HUDEP-2 (cell line): ENCODE results near the gene MGAT2.

Source experiments
- DNase-seq, 76 experiments: peaks; one replicate each; lab custom pipeline; 2025; ENCODE audit not compliant: unreplicated experiment in 76 of 76; lab: John Stamatoyannopoulos, UW

The MGAT2 gene

DNA sequence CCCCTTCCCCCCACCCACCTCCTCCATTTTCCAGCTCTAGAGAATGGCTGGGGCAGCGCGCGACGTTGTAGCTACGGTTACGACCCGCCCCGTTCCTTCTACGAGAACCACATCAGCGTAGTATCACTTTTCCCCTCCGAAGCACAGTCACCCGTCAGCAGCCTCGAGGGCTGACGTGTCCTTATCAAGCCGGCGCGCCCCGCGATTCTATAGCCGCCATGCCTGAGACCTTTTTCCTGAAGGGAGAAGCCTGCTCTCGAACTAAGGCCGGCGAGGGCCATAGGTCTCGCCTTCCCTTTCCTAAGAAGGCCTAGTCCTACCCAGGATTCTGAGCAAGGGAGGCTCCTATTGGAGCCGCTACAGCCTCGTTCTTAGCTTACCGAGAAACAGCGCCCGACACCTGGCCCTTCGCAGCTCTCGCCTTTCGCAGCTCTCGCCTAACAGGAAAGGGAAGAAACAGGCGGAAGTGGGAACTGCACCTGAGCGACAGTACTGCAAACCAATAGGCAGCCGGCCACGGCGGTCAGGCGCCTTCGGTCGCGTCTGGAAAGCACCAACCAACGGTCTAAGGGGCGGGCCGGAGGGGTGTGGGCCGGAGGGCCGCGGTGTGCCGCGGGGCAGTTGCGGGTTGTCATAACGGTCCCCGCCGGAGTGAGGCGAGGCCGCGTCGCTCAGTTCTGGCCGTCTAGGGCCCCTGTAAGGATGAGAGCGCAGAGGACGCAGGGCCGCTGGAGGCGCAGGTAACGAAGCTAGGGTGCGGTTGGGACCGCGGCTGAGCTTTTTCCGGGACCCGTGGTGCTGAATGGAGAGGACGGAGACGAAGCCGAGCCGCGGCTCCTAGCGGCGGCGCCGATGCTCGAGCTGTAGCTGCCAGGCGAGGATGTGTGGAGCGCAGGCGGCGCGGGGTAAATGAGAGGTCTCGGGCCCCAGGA, at the start of gene MGAT2, which contains the start of gene RPL36AL:
Gene MGAT2 (plus strand): TSS at position 618 of the 932 bp plus-strand sequence. CDS start 470 bp downstream, outside the sequence.
Gene RPL36AL (minus strand): TSS at position 445 of the 932 bp plus-strand sequence. CDS start 1,522 bp downstream, outside the sequence.
- peak in 75 of 76 experiments; percentile 66 to 98 (median 94) for DNase-seq

DNA sequence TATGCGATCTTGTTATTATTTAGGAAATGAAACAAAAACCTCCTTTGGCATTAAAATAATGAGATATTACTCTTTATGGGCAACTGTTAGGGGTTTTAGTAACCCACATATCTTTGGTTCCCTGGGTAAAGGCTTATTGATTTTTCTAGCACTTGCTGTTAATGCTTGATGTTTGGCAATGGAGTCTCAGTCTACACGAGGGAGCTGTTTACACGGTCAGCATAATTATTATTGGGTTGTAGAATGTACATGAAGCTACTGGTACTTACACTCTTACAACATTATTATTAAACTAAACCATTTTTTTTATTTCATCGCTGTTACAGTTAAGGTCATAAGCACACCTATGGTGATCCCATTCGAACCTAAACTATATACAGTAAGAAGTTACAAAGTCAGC, 46.6 kb upstream of the MGAT2 start:
- no peak for DNase-seq

DNA sequence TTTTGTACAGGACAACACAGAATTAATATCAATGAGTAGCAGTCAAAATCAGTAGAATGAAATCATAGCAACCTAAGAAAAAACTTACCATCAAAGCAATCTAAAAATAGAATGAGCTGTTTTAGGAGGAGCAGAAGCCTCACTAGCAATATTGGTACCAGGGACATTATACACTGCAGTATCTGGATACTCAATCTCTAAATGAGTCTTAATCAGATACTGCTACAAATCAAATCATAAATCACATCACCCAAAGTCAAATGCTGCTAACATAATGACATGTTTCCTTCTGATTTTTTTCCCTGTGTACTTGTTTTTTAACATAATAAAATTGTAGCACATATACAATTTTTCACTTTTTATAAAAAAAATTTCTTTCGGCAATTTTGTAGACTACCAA, 42.5 kb upstream of the MGAT2 start:
- no peak for DNase-seq

DNA sequence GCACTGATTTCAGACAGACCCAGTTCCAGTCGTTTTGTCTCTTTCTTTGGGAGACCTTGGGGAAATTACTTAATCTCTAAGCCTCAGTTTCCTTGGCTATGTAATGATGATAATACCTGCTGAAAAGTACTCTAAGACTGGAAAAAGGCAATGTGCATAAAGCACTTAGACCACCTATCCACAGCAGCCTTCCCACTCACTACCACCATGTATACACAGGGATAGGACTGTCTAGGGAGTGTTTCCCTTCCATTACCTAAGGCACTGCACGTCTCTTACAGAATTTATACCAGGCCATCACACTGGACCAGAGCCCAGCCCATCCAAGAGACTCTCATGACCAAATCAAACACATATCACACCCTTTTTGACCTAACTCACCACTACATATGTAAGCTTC, 40.8 kb upstream of the MGAT2 start:
- DNase-seq = no peak

DNA sequence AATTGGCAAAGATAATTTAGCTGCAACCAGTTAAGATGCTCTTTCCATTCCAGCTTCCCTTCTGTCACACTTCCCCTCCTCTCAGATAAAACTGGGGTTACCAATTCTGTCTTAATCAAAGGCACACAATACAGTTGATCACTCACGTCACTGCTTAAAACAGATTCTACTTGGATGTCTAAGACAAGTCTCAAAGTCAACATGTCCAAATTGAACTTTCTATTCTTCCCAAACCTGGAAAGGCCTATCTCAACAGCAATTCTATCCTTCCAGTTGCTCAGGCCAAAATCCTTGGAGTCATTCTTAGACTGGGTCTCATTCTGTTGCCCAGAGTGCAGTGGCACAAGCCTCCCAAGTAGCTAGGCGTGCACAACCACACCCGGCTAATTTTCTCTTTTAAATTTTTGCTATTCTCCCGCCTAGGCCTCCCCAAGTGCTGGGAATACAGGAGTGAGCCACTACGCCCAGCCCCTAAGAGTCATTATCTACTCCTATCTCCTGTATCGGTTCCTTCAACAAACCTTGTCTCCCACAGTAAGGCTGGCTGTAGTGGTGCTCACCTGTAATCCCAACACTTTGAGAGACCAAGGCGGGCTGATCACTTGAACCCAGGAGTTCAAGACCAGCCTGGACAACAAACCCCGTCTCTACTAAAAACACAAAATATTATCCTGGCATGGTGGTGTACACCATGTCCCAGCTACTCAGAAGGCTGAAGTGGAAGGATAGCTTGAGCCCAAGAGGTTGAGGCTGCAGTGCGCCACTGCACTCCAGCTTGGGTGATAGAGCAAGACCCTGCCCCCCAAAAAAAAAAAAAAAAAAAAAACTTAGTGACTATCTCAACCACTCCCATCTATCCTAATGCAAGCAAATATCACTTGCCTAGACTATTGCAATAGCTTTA, 39.1 kb upstream of the MGAT2 start:
- peak in 2 of 76 experiments; percentile 16 to 37 for DNase-seq

DNA sequence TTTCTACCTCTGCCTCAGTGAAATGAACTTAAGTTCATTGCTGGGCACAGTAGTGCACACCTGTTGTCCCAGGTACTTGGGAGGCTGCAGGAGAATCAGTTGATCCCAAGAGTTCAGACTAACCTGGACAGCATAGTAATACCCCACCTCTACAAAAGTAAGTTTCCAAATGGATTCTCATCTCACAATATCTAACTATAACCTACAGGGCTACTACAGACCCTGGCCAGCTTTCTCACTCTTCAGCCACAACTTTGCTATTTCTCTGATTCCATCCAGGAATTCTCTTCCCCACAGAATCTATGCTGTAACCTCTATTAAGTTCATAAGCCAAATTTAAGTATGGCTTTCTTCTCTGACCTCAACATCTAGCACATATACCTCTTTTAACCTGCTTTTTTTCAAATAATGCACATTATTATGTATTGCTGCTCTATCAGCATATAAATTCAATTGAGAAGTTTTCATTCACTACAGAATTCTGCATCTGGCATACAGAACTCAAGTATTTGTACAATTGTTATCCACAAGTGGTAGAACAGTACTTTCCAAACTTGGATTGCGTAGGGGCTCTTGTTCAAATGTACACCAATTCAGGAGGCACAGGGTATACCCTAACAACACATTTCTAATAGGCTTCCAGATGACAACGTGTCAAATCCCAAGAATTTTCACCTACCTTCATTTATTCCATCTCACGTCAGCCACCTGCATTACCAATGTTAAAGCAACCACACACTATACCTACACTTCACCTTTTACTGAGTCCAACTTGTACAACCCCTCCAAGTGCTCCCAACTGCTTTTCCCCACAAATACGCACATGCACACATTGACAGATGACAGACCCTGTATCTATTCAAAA, 38.3 kb upstream of the MGAT2 start:
- peak in 2 of 76 experiments; percentile 14 to 27 for DNase-seq

DNA sequence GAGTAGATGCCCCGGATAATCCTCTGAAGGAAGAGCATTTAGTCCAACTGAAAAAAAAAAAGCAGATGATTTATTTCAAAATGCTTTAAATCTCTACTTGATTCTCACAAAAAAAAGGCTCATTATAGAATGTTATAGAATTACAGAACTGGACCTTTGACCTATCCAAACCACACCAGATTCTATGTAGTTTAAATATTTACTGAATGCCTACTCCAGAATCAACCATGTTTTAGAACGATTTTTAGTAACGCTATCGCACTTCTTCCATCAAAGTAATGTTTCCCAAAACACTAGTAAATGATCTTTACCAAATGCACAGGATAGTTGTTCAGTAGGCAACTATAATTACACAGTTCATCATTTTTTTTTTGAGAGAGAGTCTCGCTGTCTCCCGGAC, 37.0 kb upstream of the MGAT2 start:
- no peak for DNase-seq

DNA sequence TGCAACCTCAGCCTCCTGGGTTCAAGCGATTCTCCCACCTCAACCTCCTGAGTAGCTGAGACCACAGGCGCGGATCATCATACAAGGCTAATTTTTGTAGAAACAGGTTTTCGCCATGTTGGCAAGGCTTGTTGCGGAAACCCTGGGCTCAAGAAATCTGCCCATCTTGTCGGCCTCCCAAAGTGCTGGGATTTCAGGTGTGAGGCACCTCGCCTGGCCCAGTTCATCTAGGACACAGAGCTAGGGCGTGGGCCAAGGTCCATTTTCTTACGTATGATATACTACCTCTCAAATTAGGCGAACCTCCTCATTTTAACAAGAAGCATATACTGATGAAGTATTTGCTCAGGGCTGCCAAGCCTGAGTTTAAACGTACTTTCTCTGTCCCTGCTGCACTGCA, 36.5 kb upstream of the MGAT2 start:
- no peak for DNase-seq

DNA sequence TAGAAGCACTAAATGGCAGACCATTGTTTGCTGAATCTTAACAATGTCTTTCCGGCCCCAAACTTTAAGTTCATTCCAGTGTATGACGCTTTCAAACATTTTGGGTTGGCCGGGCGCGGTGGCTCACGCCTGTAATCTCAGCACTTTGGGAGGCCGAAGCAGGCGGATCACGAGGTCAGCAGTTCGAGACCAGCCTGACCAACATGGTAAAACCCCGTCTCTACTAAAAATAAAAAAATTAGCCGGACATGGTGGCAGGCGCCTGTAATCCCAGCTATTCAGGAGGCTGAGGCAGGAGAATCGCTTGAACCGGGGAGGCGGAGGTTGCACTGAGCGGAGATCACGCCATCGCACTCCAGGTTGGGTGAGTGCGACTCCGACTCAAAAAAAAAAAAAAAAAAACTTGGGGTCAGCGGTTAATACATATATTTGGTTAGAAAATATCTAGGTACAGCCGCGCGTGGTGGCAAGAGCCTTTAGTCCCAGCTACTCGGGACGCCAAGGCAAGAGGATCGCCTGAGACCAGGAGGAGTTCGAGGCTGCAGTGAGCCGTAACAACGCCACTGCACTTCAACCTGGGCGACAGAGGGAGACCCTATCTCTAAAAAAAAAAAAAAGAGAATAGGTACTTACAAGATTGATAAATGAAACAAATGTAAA, 35.5 kb upstream of the MGAT2 start:
- peak in 11 of 76 experiments; percentile 10 to 32 (median 25) for DNase-seq

DNA sequence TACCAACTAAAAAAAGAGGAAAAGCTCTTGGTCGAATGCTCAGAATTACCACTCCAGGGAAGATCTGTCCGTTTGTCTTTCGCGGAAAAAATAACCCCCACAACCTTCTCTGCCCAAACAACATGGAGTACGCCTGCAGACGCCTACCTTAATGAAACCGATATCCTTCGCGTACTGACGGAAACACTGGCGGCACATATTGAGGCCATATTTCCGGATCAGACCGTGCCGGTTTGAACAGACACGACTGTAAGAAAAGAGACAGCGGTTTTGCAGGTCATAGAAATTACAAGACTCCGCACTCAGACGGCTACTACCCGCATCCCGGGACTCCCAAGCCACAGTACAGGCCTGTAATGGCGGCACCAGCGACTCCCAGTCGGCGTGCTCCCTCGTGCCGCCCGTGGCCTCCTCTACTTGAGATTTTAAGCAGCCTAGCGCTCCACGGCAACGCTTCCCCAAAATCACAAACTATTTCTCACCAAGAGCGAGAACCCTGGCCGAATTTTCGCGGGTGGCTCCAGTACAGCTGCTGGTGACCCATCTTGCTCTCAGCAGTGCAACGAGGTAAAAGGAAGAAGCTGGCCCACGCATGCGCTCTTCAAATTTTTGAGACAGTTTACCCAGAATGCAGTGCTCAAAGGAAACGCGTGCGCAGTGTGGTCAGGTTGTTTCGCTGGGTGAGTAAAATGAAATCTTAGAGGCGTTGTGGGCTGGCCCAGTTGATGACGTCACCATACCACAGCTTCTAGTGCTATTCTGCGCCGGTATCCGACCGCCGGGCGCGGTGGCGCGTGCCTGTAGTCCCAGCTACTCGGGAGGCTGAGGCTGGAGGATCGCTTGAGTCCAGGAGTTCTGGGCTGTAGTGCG, 34.6 kb upstream of the MGAT2 start, which contains the start of gene RPS29:
Gene RPS29 (minus strand): TSS at position 578 of the 870 bp plus-strand sequence. CDS start 34 bp downstream, at position 544.
- DNase-seq = peak; percentile 79 to 99 (median 96)

DNA sequence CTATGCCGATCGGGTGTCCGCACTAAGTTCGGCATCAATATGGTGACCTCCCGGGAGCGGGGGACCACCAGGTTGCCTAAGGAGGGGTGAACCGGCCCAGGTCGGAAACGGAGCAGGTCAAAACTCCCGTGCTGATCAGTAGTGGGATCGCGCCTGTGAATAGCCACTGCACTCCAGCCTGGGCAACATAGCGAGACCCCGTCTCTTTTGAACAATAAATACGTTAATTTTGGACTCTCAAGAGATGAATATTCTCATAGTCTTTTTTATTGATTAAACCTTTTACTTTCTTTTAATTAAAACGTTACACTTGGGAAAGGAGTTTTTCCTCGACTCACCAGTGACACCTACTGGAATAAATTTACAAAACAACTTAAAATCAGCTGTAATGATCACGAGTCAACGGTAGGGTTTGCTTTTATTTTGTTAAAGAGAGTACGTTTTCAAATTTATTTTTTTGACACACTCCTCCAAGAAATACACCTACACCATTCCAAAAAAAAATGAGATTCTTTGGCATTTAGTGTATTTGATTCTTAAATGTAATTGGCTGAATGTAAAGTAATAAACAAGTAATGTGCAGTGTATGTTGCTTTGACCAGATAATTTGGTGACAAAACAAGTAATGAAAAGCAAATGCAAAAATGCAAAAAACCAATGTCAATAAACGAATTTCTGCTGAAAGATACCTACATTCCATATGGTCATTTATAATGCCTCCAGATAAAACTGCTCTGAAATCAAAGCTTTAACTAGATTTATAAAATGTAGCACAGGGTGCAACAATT, 33.7 kb upstream of the MGAT2 start:
- peak in 52 of 76 experiments; percentile 25 to 85 (median 62) for DNase-seq

DNA sequence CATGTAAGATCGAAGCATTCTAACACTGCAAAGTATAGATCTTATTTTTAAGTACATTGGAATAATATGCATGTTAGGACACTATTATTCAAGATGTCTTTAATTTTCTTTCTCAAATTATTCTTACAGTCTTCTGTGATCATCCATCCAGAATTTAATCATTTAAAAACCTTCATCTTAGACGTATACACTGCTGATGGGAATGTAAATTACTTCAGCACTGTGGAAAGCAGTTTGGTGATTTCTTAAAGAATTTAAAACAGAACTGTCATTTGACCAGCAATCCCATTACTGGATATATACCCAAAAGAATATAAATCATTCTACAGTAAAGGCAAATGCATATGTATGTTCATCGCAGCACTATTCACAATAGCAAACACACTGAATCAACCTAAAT, 31.2 kb upstream of the MGAT2 start:
- no peak for DNase-seq

DNA sequence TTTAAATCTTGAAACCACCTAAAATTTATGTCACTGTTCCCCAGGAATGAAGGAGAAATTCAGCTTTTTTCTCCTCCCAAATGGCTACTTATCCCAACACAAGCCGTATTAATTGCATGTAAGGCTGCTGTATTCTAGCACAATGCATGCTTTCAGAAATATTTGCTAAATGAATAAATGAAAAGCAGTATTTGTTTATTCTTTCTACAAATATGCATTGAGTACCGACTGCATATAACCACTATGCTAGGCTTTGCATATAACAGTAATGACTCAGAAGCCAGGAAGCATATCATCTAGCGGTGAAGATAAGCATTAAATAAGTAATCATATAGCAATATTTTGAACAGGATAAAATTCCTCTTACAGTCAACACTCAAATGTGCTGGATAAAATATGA, 27.6 kb upstream of the MGAT2 start:
- no peak for DNase-seq

DNA sequence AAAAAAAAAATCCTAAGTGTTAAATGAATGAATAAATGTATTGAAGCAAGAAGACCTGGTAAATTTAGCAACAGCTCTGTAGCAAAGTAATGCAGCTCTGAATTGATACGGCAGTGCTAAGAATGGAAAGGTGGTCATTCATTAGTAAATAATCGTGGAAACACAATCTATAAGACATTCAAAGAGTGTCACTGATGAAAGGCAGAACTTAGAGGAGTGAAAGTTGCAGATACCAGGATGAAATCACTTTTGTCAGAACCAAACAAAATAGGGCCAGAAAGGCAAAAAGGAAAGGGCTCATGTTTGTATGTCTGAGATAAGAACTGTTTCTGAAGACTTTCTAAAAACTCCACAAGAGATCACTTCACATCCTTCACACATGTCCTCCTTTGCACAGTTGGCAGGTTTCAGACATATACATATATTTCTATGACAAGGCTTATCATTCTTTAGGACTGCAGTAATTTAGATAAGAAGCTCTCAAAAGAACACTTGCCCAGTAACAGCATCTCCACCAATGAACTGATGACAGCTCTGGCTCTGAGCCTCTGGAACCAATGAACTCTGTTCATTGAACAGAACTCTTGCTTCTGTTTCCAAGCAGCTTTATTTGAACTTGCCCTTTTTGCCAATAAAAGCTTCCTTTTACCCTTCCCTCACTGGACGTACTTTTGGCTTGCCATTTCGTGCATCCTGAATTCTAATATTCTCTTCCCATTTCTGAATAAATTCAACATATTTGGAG, 26.1 kb upstream of the MGAT2 start:
- peak in 72 of 76 experiments; percentile 27 to 97 (median 78) for DNase-seq

DNA sequence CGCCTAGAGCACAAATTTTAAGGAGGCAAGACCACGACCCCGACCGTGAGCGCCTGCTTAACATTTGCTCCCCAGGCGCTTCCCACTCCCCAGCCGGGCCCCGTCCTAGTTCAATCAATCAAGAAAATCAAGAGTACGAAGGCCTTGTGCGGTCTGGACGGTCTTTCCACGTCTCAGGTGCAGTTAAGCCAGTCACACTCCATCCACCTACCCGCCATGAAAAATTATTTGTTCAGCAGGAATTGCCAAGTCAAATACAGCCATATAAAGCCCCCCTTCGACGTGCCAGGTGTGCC, 22.5 kb upstream of the MGAT2 start:
- peak in 8 of 76 experiments; percentile 8 to 61 (median 38) for DNase-seq

DNA sequence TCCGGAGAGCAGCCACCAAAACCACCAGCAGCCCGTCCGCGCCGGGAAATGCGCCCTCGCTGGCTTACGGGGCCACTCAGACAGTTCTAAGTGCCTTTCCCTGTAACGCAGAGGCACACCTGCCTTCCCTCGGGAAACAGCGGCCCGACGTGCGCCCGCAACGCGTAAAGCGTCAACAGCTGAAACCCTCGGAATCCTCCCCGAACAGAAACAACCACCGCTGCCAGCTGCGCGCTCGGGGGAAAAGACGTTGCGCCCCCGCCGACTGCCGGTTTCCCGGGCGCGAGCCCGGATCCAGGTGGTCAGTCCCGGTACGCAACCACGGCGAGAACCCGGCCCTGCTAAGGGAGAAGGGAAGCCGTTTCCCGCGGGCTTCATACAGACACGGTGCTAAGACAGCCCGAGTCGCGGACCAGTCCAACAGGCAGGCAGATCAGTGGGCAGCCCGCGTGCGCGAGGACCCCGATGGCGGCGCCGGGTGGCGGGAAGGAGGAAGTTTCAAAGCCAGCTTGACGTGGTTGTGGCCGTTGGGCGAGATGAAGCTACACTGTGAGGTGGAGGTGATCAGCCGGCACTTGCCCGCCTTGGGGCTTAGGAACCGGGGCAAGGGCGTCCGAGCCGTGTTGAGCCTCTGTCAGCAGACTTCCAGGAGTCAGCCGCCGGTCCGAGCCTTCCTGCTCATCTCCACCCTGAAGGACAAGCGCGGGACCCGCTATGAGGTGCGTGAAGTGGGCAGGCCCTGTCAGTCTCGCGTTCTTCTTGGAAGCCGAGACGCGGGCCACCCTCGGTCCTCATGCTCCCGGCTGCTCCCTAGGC, 21.9 kb upstream of the MGAT2 start, which contains the start of gene LRR1:
Gene LRR1 (plus strand): TSS at position 456 of the 816 bp plus-strand sequence. CDS start 81 bp downstream, at position 537.
- peak in 72 of 76 experiments; percentile 34 to 95 (median 68) for DNase-seq
